Calu3 (cell line): ENCODE measurements around the gene HNF1B. TPM values are rescaled to one million over a fixed set of nuclear protein-coding genes. Genes with fewer than 3 reads are reported as not detected.
"Not testable (repeated sequence)": the region's sequence is repeated elsewhere in the genome, so short reads cannot be mapped to it uniquely, and the experiment has no call there.

Experiments
- BruUV-seq: library from RNA; stranded (reverse); fragments of 400-500 nt; replicated peaks from 2 replicates; lab custom pipeline; 2021; lab: Mats Ljungman, UMichigan
- CTCF ChIA-PET: fragments of 300-600 bp; sonication (Branson Sonifier 250); formaldehyde crosslinking; loops from one replicate; lab custom pipeline; 2022; ENCODE audit warnings: antibody characterized with exemption; lab: Charles Lee
- DNase-seq: peaks from one replicate; pipeline ENCODE4 v3.0.0; 2022
- H3K27ac Mint-ChIP-seq: one replicate; pipeline ENCODE4 v1.8.0; 2022; ENCODE audit warnings: mixed read lengths; ENCODE audit not compliant: unreplicated experiment
- H3K27me3 Mint-ChIP-seq: one replicate; pipeline ENCODE4 v1.8.0; 2022; ENCODE audit warnings: mixed read lengths; ENCODE audit not compliant: unreplicated experiment
- H3K36me3 Mint-ChIP-seq: one replicate; pipeline ENCODE4 v1.8.0; 2022; ENCODE audit warnings: mild to moderate bottlenecking, moderate library complexity, mixed read lengths; ENCODE audit not compliant: insufficient read depth, unreplicated experiment
- H3K4me1 Mint-ChIP-seq: one replicate; pipeline ENCODE4 v1.8.0; 2022; ENCODE audit warnings: mild to moderate bottlenecking, low read depth, mixed read lengths; ENCODE audit not compliant: unreplicated experiment
- H3K4me3 Mint-ChIP-seq: one replicate; pipeline ENCODE4 v1.8.0; 2022; ENCODE audit warnings: mild to moderate bottlenecking, low read depth, moderate library complexity, mixed read lengths; ENCODE audit not compliant: unreplicated experiment
- H3K9me3 Mint-ChIP-seq: one replicate; pipeline ENCODE4 v1.8.0; 2022; ENCODE audit warnings: low read depth, mixed read lengths; ENCODE audit not compliant: unreplicated experiment
- intact Hi-C: fragments of 100-400 bp; cut with micrococcal nuclease; formaldehyde crosslinking; loops from one replicate; pipeline ENCODE4 v1.10.0; 2022; ENCODE audit not compliant: unreplicated experiment
- total RNA-seq: library from RNA; stranded (reverse); gene quantifications from 2 replicates; pipeline ENCODE4 v1.2.3, GENCODE V29; 2022
- TF ChIP-seq, protein P1 (sequence below): fragments of 200-600 bp; IDR thresholded peaks from one replicate; pipeline ENCODE4 v1.8.0; 2022; ENCODE audit warnings: antibody characterized with exemption; ENCODE audit not compliant: unreplicated experiment

HNF1B gene
- total RNA-seq, 1 experiment from 2014 or later: 127 TPM

GRCh38 chr17:37682007-37682406 is 62.9 kb downstream of the HNF1B start:
- Mint-ChIP-seq H3K27me3 (peaks cover 6% of the 10 kb centered on the region), H3K4me3 (no peak overlapping the region), H3K36me3 (peaks cover 7% of the 10 kb centered on the region), H3K4me1 (peaks cover 8% of the 10 kb centered on the region), H3K9me3 (peaks cover 8% of the 10 kb centered on the region), H3K27ac (no peak overlapping the region)
- intact Hi-C loops: no loop called here
- TF ChIP-seq, protein P1, sequence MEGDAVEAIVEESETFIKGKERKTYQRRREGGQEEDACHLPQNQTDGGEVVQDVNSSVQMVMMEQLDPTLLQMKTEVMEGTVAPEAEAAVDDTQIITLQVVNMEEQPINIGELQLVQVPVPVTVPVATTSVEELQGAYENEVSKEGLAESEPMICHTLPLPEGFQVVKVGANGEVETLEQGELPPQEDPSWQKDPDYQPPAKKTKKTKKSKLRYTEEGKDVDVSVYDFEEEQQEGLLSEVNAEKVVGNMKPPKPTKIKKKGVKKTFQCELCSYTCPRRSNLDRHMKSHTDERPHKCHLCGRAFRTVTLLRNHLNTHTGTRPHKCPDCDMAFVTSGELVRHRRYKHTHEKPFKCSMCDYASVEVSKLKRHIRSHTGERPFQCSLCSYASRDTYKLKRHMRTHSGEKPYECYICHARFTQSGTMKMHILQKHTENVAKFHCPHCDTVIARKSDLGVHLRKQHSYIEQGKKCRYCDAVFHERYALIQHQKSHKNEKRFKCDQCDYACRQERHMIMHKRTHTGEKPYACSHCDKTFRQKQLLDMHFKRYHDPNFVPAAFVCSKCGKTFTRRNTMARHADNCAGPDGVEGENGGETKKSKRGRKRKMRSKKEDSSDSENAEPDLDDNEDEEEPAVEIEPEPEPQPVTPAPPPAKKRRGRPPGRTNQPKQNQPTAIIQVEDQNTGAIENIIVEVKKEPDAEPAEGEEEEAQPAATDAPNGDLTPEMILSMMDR: no peak
- BruUV-seq: no TSS peak
- CTCF ChIA-PET: interaction anchor here (1.5 to 1.6 kb wide), 2 partner anchors 8 to 10 kb away, joined by 5 to 6 read pairs; no protein-coding TSS in a partner anchor
- no peak for DNase-seq

GRCh38 chr17:37679995-37680394 is 64.9 kb downstream of the HNF1B start:
- DNase-seq, H3K4me1 Mint-ChIP-seq, BruUV-seq, H3K4me3 Mint-ChIP-seq, H3K27me3 Mint-ChIP-seq, CTCF ChIA-PET, H3K9me3 Mint-ChIP-seq, H3K27ac Mint-ChIP-seq, H3K36me3 Mint-ChIP-seq, intact Hi-C loops: not testable (repeated sequence)

GRCh38 chr17:37678036-37678435 is 66.8 kb downstream of the HNF1B start:
- no peak for DNase-seq
- Mint-ChIP-seq H3K9me3 (peaks cover 8% of the 10 kb centered on the region), H3K4me1 (peaks cover 8% of the 10 kb centered on the region), H3K27me3 (peaks cover 9% of the 10 kb centered on the region), H3K36me3 (no peaks in the 10 kb centered on the region), H3K27ac (no peak overlapping the region), H3K4me3 (no peak overlapping the region)
- intact Hi-C loops: no loop called here
- BruUV-seq: no TSS peak
- TF ChIP-seq, protein P1: no peak
- CTCF ChIA-PET: no interaction called here

DNA sequence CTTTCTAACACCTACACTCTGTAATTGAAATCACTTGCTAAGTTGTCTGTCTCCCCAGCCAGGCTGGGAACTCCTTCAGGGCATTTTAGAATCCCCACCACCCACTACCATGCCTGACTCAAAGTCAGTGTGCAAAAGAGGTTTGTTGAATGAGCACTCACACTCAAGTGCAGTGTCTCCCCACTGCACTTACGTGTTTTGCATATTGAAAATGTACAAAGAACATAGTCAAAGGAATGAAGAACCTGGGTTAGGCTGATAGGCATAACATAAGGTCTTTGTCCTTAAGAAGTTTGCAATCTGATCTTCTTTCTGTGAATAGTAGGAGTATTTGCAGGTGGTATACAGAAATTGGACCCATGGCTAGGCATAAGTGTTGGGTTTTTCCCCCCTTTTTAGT is 67.8 kb downstream of the HNF1B start:
- Mint-ChIP-seq H3K27ac (no peak overlapping the region), H3K9me3 (peaks cover 6% of the 10 kb centered on the region), H3K27me3 (peaks cover 9% of the 10 kb centered on the region), H3K4me1 (peaks cover 8% of the 10 kb centered on the region), H3K4me3 (no peak overlapping the region), H3K36me3 (no peaks in the 10 kb centered on the region)
- CTCF ChIA-PET: no interaction called here
- DNase-seq: no peak
- intact Hi-C loops: no loop called here
- no TSS peak for BruUV-seq
- TF ChIP-seq, protein P1: no peak

GRCh38 chr17:37676115-37676925 is 68.5 kb downstream of the HNF1B start:
- no peak overlapping the region for H3K27ac Mint-ChIP-seq
- H3K9me3 Mint-ChIP-seq: peaks cover 5% of the 10 kb centered on the region
- CTCF ChIA-PET: interaction anchor here (0.7 to 1.5 kb wide), 3 partner anchors 59 to 146 kb away, joined by 3 read pairs; no protein-coding TSS in a partner anchor
- no peak overlapping the region for H3K4me3 Mint-ChIP-seq
- peaks cover 9% of the 10 kb centered on the region for H3K27me3 Mint-ChIP-seq
- no peak for DNase-seq
- peaks cover 8% of the 10 kb centered on the region for H3K4me1 Mint-ChIP-seq
- H3K36me3 Mint-ChIP-seq: no peaks in the 10 kb centered on the region
- intact Hi-C loops: no loop called here
- no TSS peak for BruUV-seq
- TF ChIP-seq, protein P1: no peak
